ENCODE measurements around the gene NANOS1.
"Not testable (repeated sequence)": the region's sequence is repeated elsewhere in the genome, so short reads cannot be mapped to it uniquely, and the experiment has no call there.

The NANOS1 gene

DNA sequence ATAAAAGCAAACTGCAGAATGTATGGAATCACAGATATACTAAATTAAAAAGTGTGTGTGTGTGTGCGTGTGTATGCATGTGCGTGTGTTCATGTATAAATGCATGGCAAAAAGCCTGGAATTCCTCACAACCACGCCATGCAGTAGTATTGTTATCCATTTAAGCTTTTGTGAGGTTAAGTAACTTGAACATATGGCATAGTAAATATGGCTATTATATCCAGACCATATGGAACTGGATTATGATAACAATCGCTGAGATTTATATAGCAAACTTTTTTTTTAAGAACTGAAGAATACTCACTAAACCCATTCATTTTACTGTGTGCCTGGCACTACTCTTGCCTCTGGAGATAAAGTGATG, 22.3 kb upstream of the NANOS1 start:
- DNase-seq (ENCODE audit: low read depth), result no peak

GRCh38 chr10:119020627-119020946, 8.9 kb upstream of the NANOS1 start:
- DNase-seq (ENCODE audit: low read depth), result no peak

- DNase-seq (ENCODE audit: low read depth), result peak; percentile 87
These were observed 6.5 kb upstream of the NANOS1 start for GRCh38 chr10:119022846-119023552.

GRCh38 chr10:119023553-119023868, 6.0 kb upstream of the NANOS1 start:
- DNase-seq (ENCODE audit: low read depth), result no peak

- peak; percentile 43 for DNase-seq (ENCODE audit: low read depth)
These were observed 4.6 kb upstream of the NANOS1 start for GRCh38 chr10:119024882-119025281.

- DNase-seq (ENCODE audit: low read depth), result peak; percentile 90
These were observed 4.2 kb upstream of the NANOS1 start for GRCh38 chr10:119025336-119025735.

DNA sequence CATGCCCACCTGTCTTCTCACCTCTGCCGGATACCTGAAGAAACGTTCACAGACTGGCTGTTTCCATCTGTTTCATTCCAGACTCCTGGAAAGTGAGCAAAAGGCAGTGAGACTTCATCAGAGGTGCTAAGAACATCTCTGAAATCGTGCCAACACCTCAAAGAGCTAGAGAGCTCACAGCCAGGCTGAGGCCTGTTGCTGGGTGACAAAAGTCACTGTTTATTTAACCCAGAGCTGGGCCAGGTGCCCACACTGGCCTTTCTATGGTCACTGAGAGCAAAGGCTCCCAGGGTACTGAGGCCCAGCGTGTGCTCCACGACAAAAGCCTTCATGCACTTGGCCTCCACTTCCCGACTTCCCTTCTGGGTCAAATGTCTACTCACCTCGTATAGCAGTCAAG, 3.7 kb upstream of the NANOS1 start:
- peak; percentile 23 for DNase-seq (ENCODE audit: low read depth)

GRCh38 chr10:119026301-119027110, 3.0 kb upstream of the NANOS1 start:
- DNase-seq (ENCODE audit: low read depth), result no peak

GRCh38 chr10:119028445-119028899, 1.0 kb upstream of the NANOS1 start:
- not testable (repeated sequence) for DNase-seq (ENCODE audit: low read depth)

GRCh38 chr10:119028900-119029612, 458 bp upstream of the NANOS1 start:
- DNase-seq (ENCODE audit: low read depth), result peak; percentile 84

DNA sequence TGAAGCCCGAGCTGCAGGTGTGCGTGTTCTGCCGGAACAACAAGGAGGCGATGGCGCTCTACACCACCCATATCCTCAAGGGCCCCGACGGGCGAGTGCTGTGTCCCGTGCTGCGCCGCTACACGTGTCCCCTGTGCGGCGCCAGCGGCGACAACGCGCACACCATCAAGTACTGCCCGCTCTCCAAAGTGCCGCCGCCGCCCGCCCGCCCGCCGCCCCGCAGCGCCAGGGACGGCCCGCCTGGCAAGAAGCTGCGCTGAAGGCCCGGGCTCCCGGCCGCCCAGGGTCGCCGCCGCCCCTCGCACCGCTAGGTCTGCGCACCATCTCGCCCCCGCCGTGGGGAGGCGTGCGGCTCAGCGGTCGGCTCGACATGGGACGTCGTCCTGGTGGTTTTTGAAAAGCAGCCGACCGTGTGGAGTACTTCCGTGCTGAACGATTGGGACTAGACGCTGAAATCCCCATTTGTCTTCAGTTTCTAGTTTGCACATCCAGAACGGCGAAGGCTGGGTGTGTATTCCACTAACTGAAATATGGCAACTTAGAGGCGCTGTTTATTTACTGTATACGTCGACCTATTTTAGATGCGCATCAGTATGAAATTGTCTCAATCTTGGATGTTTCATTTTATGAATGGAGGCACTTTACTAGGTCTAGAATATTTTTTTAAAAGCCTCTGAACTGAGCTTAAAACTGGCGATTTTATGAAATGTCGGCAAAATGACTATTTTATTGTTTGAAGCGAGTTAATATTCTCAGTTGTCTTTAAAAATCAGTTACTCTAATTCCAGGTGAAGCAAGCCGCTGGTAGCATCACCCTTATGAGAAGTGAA, 1.1 kb downstream of the NANOS1 start:
- peak; percentile 53 for DNase-seq (ENCODE audit: low read depth)

GRCh38 chr10:119031496-119032059, 2.1 kb downstream of the NANOS1 start:
- no peak for DNase-seq (ENCODE audit: low read depth)

- no peak for DNase-seq (ENCODE audit: low read depth)
These were observed 9.6 kb downstream of the NANOS1 start for GRCh38 chr10:119039161-119039560.

- no peak for DNase-seq (ENCODE audit: low read depth)
These were observed 11.8 kb downstream of the NANOS1 start for GRCh38 chr10:119041326-119041725.

DNA sequence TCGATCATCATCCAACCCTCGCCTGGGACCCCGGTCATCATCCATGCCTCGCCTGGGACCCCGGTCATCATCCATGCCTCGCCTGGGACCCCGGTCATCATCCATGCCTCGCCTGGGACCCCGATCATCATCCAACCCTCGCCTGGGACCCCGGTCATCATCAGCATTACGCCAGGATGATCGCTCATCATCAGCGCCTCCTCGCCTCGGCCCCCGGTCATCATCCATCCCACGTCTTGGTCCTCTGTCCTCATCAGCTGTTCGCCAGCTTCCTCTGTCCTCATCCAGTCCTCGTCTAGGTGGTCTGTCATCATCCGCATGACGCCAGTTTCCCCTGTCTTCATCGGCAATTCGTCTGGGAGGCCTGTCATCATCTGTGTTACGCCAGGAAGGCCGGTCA, 12.7 kb downstream of the NANOS1 start:
- no peak for DNase-seq (ENCODE audit: low read depth)

DNA sequence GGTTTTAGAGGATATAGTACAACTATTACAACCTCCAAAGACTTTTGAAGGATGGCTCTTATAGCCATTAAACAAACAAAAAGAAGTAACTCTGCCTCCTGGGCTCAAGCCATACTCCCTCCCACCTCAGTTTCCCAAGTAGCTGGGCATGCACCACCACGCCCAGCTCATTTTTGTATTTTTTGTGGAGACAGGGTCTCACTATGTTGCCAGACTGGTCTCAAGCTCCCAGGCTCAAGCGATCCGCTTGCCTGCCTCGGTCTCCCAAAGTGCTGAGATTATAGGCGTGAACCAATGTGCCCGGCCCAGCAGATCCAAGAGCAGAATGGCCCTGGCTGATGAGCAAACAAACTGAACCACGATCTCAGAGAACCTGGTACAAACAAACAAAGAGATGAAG, 16.0 kb downstream of the NANOS1 start:
- no peak for DNase-seq (ENCODE audit: low read depth)

- DNase-seq (ENCODE audit: low read depth), result no peak
These were observed 19.8 kb downstream of the NANOS1 start for GRCh38 chr10:119049361-119049760.

GRCh38 chr10:119049777-119050176, 20.3 kb downstream of the NANOS1 start:
- no peak for DNase-seq (ENCODE audit: low read depth)

- DNase-seq (ENCODE audit: low read depth), result no peak
These were observed 22.3 kb downstream of the NANOS1 start for GRCh38 chr10:119051775-119052174.

DNA sequence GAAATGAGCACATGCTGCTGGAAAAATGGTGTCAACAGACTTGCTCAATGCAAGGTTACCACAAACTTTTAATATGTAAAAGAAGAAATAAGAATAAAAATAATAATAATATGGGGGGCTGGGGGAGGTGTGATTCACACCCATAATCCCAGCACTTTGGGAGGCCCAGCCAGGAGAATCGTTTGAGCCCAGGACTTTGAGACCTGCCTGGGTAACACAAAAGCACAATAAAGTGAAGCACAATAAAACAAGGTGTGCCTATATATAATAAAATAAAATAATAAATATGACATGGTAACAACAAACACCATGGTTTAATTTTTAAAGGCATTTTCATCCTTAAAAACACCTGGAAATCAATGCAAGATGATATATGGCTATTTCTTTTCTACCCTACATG, 26.0 kb downstream of the NANOS1 start:
- DNase-seq (ENCODE audit: low read depth), result no peak

DNA sequence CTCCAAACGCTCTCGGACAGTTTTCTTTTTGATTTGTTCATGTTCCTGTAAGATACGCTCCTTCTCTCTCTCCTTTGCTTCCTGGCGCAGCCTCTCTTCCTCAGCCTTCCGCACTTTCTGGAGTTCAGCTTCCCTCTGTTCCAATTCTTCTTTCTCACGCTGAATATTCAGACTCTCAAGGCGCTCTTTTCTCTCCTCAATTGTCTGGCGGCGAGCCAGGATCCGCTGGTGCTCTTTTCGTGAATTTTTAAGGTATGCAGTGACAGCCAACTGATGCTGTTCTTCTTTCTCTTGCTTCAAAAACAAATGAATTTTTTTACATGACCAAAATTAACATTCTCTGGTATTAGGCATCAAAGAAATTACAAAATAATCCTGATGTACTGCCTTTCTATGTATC, 28.5 kb downstream of the NANOS1 start:
- DNase-seq (ENCODE audit: low read depth), result no peak

DNA sequence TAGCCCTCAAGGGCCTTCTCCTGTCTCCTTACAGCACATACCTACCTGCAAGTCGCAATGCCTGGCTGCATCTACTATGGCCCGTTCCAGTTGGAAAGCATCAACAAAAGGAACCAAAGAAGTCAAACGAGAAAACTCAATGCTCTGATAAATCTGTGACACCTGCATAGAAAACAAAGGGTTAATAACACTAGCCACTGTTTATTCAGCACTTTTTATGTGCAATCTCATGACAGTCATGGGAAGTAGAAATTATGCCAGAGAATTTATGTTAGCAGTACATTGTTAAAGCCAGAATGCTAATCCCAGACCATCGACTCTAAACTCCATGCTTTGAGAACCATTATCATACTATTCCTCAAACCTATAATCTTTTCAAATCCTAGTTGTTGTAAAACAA, 30.0 kb downstream of the NANOS1 start:
- no peak for DNase-seq (ENCODE audit: low read depth)
